HL-60 (cell line): Measurements from ENCODE around the gene DNMT3A.

ENCODE experiments used
- GABPA ChIP-seq: IDR thresholded peaks from 2 replicates; pipeline ENCODE4 v1.6.1; 2012; ENCODE audit warnings: low read depth
- POLR2AphosphoS5 ChIP-seq: IDR thresholded peaks from 2 replicates; pipeline ENCODE4 v1.6.1; 2012; ENCODE audit warnings: low read depth
- SPI1 ChIP-seq: IDR thresholded peaks from 2 replicates; pipeline ENCODE4 v1.6.1; 2012; ENCODE audit warnings: low read depth, mild to moderate bottlenecking, borderline replicate concordance
- TF ChIP-seq, protein P1 (sequence below): IDR thresholded peaks from one replicate; pipeline ENCODE4 v1.5.1; 2011; ENCODE audit warnings: low read length, control low read depth, inconsistent platforms; ENCODE audit not compliant: insufficient read depth
- TF ChIP-seq, protein P2 (sequence below): IDR thresholded peaks from 2 replicates; pipeline ENCODE4 v1.6.1; 2012; ENCODE audit warnings: low read depth; ENCODE audit not compliant: insufficient replicate concordance

GRCh38 chr2:25204190-25204838, 137.4 kb downstream of the DNMT3A start:
- TF ChIP-seq, protein P1, sequence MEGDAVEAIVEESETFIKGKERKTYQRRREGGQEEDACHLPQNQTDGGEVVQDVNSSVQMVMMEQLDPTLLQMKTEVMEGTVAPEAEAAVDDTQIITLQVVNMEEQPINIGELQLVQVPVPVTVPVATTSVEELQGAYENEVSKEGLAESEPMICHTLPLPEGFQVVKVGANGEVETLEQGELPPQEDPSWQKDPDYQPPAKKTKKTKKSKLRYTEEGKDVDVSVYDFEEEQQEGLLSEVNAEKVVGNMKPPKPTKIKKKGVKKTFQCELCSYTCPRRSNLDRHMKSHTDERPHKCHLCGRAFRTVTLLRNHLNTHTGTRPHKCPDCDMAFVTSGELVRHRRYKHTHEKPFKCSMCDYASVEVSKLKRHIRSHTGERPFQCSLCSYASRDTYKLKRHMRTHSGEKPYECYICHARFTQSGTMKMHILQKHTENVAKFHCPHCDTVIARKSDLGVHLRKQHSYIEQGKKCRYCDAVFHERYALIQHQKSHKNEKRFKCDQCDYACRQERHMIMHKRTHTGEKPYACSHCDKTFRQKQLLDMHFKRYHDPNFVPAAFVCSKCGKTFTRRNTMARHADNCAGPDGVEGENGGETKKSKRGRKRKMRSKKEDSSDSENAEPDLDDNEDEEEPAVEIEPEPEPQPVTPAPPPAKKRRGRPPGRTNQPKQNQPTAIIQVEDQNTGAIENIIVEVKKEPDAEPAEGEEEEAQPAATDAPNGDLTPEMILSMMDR = no peak
- TF ChIP-seq POLR2AphosphoS5 (no peak), GABPA (no peak), SPI1 (no peak)
- TF ChIP-seq, protein P2, sequence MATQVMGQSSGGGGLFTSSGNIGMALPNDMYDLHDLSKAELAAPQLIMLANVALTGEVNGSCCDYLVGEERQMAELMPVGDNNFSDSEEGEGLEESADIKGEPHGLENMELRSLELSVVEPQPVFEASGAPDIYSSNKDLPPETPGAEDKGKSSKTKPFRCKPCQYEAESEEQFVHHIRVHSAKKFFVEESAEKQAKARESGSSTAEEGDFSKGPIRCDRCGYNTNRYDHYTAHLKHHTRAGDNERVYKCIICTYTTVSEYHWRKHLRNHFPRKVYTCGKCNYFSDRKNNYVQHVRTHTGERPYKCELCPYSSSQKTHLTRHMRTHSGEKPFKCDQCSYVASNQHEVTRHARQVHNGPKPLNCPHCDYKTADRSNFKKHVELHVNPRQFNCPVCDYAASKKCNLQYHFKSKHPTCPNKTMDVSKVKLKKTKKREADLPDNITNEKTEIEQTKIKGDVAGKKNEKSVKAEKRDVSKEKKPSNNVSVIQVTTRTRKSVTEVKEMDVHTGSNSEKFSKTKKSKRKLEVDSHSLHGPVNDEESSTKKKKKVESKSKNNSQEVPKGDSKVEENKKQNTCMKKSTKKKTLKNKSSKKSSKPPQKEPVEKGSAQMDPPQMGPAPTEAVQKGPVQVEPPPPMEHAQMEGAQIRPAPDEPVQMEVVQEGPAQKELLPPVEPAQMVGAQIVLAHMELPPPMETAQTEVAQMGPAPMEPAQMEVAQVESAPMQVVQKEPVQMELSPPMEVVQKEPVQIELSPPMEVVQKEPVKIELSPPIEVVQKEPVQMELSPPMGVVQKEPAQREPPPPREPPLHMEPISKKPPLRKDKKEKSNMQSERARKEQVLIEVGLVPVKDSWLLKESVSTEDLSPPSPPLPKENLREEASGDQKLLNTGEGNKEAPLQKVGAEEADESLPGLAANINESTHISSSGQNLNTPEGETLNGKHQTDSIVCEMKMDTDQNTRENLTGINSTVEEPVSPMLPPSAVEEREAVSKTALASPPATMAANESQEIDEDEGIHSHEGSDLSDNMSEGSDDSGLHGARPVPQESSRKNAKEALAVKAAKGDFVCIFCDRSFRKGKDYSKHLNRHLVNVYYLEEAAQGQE = no peak
